SU-DHL-6 (cell line): ENCODE results near the gene CHSY3.

Experiments
- H2AFZ ChIP-seq: fragments of 200-600 bp; sonication (generic); 2 replicates; pipeline ENCODE4 v1.6.1; 2014; ENCODE audit warnings: low read depth, mild to moderate bottlenecking, moderate library complexity, mixed read lengths, antibody characterized with exemption, low read length; ENCODE audit not compliant: severe bottlenecking
- H3F3A ChIP-seq: fragments of 200-600 bp; shearing (Covaris generic); 2 replicates; pipeline ENCODE4 v1.6.0; 2016; ENCODE audit warnings: antibody characterized with exemption, mild to moderate bottlenecking; ENCODE audit not compliant: insufficient read depth
- H3K27ac ChIP-seq: fragments of 200-600 bp; sonication (generic); 2 replicates; pipeline ENCODE4 v1.5.1; 2016; ENCODE audit warnings: low read depth, mild to moderate bottlenecking, low read length, moderate library complexity, mixed read lengths
- H3K27me3 ChIP-seq: fragments of 200-600 bp; sonication (generic), shearing (Covaris generic); 2 replicates; pipeline ENCODE4 v1.6.0; 2014; ENCODE audit warnings: mild to moderate bottlenecking, low read length
- H3K36me3 ChIP-seq: fragments of 200-600 bp; sonication (generic); 2 replicates; pipeline ENCODE4 v1.6.1; 2014; ENCODE audit warnings: mild to moderate bottlenecking, low read length, mixed read lengths
- H3K4me2 ChIP-seq: fragments of 300-600, 200-600 bp; shearing (Covaris generic), sonication (generic); 2 replicates; pipeline ENCODE4 v1.6.0; 2014; ENCODE audit warnings: low read length, low read depth, mild to moderate bottlenecking; ENCODE audit not compliant: poor library complexity, severe bottlenecking
- H3K4me3 ChIP-seq: fragments of 200-600 bp; sonication (generic); 2 replicates; pipeline ENCODE4 v1.5.1; 2014; ENCODE audit warnings: antibody characterized with exemption, low read length, mild to moderate bottlenecking, mixed read lengths; ENCODE audit not compliant: insufficient read depth, poor library complexity, severe bottlenecking
- H3K79me2 ChIP-seq: fragments of 200-600 bp; sonication (generic); 2 replicates; pipeline ENCODE4 v1.6.1; 2014; ENCODE audit warnings: mild to moderate bottlenecking, low read length, moderate library complexity; ENCODE audit not compliant: insufficient read depth
- H3K9ac ChIP-seq: fragments of 200-600 bp; sonication (generic); 2 replicates; pipeline ENCODE4 v1.7.0; 2014; ENCODE audit warnings: mild to moderate bottlenecking, low read length
- H3K9me2 ChIP-seq: fragments of 200-600 bp; sonication (generic); replicated peaks from 2 replicates; pipeline ENCODE4 v1.6.1; 2014; ENCODE audit warnings: low read length; ENCODE audit not compliant: insufficient read depth
- H3K9me3 ChIP-seq: fragments of 200-600 bp; sonication (generic); 2 replicates; pipeline ENCODE4 v1.6.1; 2014; ENCODE audit warnings: low read length, mixed read lengths; ENCODE audit not compliant: insufficient read depth
- H4K20me1 ChIP-seq: fragments of 200-600 bp; sonication (generic); 2 replicates; pipeline ENCODE4 v1.6.1; 2014; ENCODE audit warnings: low read depth, mild to moderate bottlenecking, antibody characterized with exemption, low read length, moderate library complexity, mixed read lengths
- CTCF ChIP-seq: fragments of 200-600 bp; sonication (generic); IDR thresholded peaks from one replicate; pipeline ENCODE4 v1.5.1; 2017; ENCODE audit warnings: antibody characterized with exemption, mild to moderate bottlenecking, low read length, moderate library complexity; ENCODE audit not compliant: insufficient read depth, poor library complexity, severe bottlenecking
- EZH2phosphoT487 ChIP-seq: fragments of 200-600 bp; sonication (generic), shearing (Covaris generic); conservative IDR thresholded peaks from 2 replicates; pipeline ENCODE4 v1.6.1; 2018; ENCODE audit warnings: mild to moderate bottlenecking, antibody characterized with exemption, low read length, moderate library complexity, mixed read lengths

CHSY3 gene

GRCh38 chr5:130159968-130160367 lies 255.7 kb downstream of the CHSY3 start:
- H2AFZ ChIP-seq = no peak overlapping the region
- H3K79me2 ChIP-seq = no peaks in the 10 kb centered on the region
- no peak overlapping the region for H3K9ac ChIP-seq
- no peaks in the 10 kb centered on the region for H3K9me3 ChIP-seq
- H4K20me1 ChIP-seq = no peaks in the 10 kb centered on the region
- H3K27me3 ChIP-seq = no peaks in the 10 kb centered on the region
- H3K27ac ChIP-seq = no peak overlapping the region
- no peak overlapping the region for H3K4me2 ChIP-seq
- H3K4me3 ChIP-seq = no peak overlapping the region
- H3K9me2 ChIP-seq = no peaks in the 10 kb centered on the region
- no peaks in the 10 kb centered on the region for H3F3A ChIP-seq
- no peak for TF ChIP-seq EZH2phosphoT487
- no peaks in the 10 kb centered on the region for H3K36me3 ChIP-seq

GRCh38 chr5:130164966-130165365 lies 260.7 kb downstream of the CHSY3 start:
- H2AFZ ChIP-seq = no peak overlapping the region
- no peak overlapping the region for H3K4me3 ChIP-seq
- no peaks in the 10 kb centered on the region for H3K79me2 ChIP-seq
- H3F3A ChIP-seq = no peaks in the 10 kb centered on the region
- H3K36me3 ChIP-seq = no peaks in the 10 kb centered on the region
- H3K9me3 ChIP-seq = no peaks in the 10 kb centered on the region
- TF ChIP-seq CTCF = no peak
- TF ChIP-seq EZH2phosphoT487 = no peak
- H3K27me3 ChIP-seq = no peaks in the 10 kb centered on the region
- no peaks in the 10 kb centered on the region for H4K20me1 ChIP-seq
- H3K27ac ChIP-seq = no peak overlapping the region
- no peaks in the 10 kb centered on the region for H3K9me2 ChIP-seq
- no peak overlapping the region for H3K9ac ChIP-seq
- no peak overlapping the region for H3K4me2 ChIP-seq

- no peak overlapping the region for H3K9ac ChIP-seq
- no peak overlapping the region for H2AFZ ChIP-seq
- no peaks in the 10 kb centered on the region for H3K9me2 ChIP-seq
- no peak overlapping the region for H3K27ac ChIP-seq
- no peaks in the 10 kb centered on the region for H3K79me2 ChIP-seq
- H3K4me2 ChIP-seq = no peak overlapping the region
- no peak overlapping the region for H3K4me3 ChIP-seq
- H3K36me3 ChIP-seq = no peaks in the 10 kb centered on the region
- no peaks in the 10 kb centered on the region for H3K27me3 ChIP-seq
- no peaks in the 10 kb centered on the region for H3K9me3 ChIP-seq
- no peaks in the 10 kb centered on the region for H3F3A ChIP-seq
- no peaks in the 10 kb centered on the region for H4K20me1 ChIP-seq
- no peak for TF ChIP-seq CTCF
- TF ChIP-seq EZH2phosphoT487 = no peak
Measured at GRCh38 chr5:130166839-130167490, 262.7 kb downstream of the CHSY3 start.

- Histone ChIP-seq H3K79me2 (no peaks in the 10 kb centered on the region), H3K4me3 (no peak overlapping the region), H3K27me3 (no peaks in the 10 kb centered on the region), H3K9ac (no peak overlapping the region), H2AFZ (no peak overlapping the region), H3K36me3 (no peaks in the 10 kb centered on the region), H3K27ac (no peak overlapping the region), H3F3A (no peaks in the 10 kb centered on the region), H4K20me1 (no peaks in the 10 kb centered on the region), H3K4me2 (no peak overlapping the region), H3K9me2 (no peaks in the 10 kb centered on the region), H3K9me3 (no peaks in the 10 kb centered on the region)
- TF ChIP-seq CTCF (no peak), EZH2phosphoT487 (no peak)
Measured at GRCh38 chr5:130168211-130168610, 263.9 kb downstream of the CHSY3 start.
